HEK293T (cell line): ENCODE results near the gene DSCAM.

Experiments
- ARNT ChIP-seq: fragments of 450-650 bp; IDR thresholded peaks from 2 replicates; pipeline ENCODE4 v1.6.1; 2017; ENCODE audit warnings: mild to moderate bottlenecking
- BHLHE40 ChIP-seq: fragments of 450-650 bp; IDR thresholded peaks from 2 replicates; pipeline ENCODE4 v1.6.1; 2016; ENCODE audit warnings: mild to moderate bottlenecking, moderate library complexity, borderline replicate concordance
- CTBP1 ChIP-seq: fragments of 450-650 bp; IDR thresholded peaks from 2 replicates; pipeline ENCODE4 v1.6.1; 2016; ENCODE audit warnings: borderline replicate concordance
- FOXA1 ChIP-seq: fragments of 450-650 bp; IDR thresholded peaks from 2 replicates; pipeline ENCODE4 v1.6.1; 2016; ENCODE audit warnings: mild to moderate bottlenecking
- FOXM1 ChIP-seq: fragments of 450-650 bp; IDR thresholded peaks from 2 replicates; pipeline ENCODE4 v1.6.1; 2017; ENCODE audit warnings: mild to moderate bottlenecking, borderline replicate concordance
- LEF1 ChIP-seq: fragments of 450-650 bp; IDR thresholded peaks from 2 replicates; pipeline ENCODE4 v1.6.1; 2017; ENCODE audit warnings: mild to moderate bottlenecking, borderline replicate concordance
- SP1 ChIP-seq: fragments of 450-650 bp; IDR thresholded peaks from 2 replicates; pipeline ENCODE4 v1.6.1; 2017
- SUZ12 ChIP-seq: fragments of 450-650 bp; IDR thresholded peaks from 2 replicates; pipeline ENCODE4 v1.6.1; 2016; ENCODE audit warnings: mild to moderate bottlenecking
- TF ChIP-seq, protein P1 (sequence below): fragments of 450-650 bp; IDR thresholded peaks from 2 replicates; pipeline ENCODE4 v1.6.1; 2016

DNA sequence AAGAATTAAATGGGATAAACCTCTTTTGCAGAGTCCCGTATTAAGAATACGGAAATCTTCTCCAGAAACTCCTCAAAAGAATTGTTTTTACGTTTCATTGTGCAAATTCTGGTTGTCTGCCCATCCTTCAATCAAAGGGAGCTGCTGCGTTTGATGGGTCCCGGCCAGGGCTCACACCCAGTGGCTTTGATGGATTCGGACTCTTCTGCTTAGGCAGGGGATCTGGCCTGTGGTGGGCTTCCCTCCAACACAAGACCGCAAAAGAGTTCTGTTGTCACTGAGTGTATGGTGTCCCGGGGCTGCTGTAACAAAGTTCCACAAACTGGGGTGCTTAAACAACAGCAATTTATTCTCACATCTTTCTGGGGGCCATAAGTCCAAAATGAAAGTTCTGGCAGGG, 577.7 kb downstream of the DSCAM start:
- TF ChIP-seq SUZ12 = no peak
- no peak for TF ChIP-seq ARNT
- no peak for TF ChIP-seq LEF1
- TF ChIP-seq, protein P1, sequence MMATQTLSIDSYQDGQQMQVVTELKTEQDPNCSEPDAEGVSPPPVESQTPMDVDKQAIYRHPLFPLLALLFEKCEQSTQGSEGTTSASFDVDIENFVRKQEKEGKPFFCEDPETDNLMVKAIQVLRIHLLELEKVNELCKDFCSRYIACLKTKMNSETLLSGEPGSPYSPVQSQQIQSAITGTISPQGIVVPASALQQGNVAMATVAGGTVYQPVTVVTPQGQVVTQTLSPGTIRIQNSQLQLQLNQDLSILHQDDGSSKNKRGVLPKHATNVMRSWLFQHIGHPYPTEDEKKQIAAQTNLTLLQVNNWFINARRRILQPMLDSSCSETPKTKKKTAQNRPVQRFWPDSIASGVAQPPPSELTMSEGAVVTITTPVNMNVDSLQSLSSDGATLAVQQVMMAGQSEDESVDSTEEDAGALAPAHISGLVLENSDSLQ = no peak
- TF ChIP-seq FOXA1 = no peak
- TF ChIP-seq CTBP1 = no peak
- no peak for TF ChIP-seq FOXM1
- TF ChIP-seq BHLHE40 = no peak
- no peak for TF ChIP-seq SP1
